A673 (cell line): ENCODE measurements around the gene DENND6B. TPM values are rescaled to one million over a fixed set of nuclear protein-coding genes. Genes with fewer than 3 reads are reported as not detected.

ENCODE experiments used
- BruUV-seq: library from RNA; stranded (reverse); fragments of 400-500 nt; replicated peaks from 2 replicates; lab custom pipeline; 2021; lab: Mats Ljungman, UMichigan
- CTCF ChIA-PET: fragments of 300-600 bp; sonication (Branson Sonifier 250); formaldehyde crosslinking; loops from one replicate; lab custom pipeline; 2022; ENCODE audit warnings: antibody characterized with exemption; lab: Charles Lee
- POLR2A ChIA-PET: fragments of 300-600 bp; sonication (Branson Sonifier 250); formaldehyde crosslinking; loops from one replicate; lab custom pipeline; 2022; ENCODE audit warnings: antibody characterized with exemption; ENCODE audit not compliant: low non-redundant PET; lab: Charles Lee
- DNase-seq: peaks from one replicate; pipeline ENCODE4 v3.0.0-alpha.2; 2015; ENCODE audit warnings: low spot score
- H3K27ac ChIP-seq: fragments of 200-600 bp; sonication (generic); 2 replicates; pipeline ENCODE4 v1.5.1; 2016; ENCODE audit warnings: mixed run types, low read depth, mild to moderate bottlenecking, mixed read lengths, antibody characterized with exemption, low read length; ENCODE audit not compliant: poor library complexity, severe bottlenecking
- H3K27me3 ChIP-seq: fragments of 200-600 bp; sonication (generic); replicated peaks from 2 replicates; pipeline ENCODE4 v1.6.1; 2017; ENCODE audit warnings: mixed run types, low read depth, mild to moderate bottlenecking, mixed read lengths, antibody characterized with exemption, low read length; ENCODE audit not compliant: insufficient read depth, poor library complexity
- H3K36me3 ChIP-seq: fragments of 200-600 bp; sonication (generic); 2 replicates; pipeline ENCODE4 v1.6.1; 2016; ENCODE audit warnings: mixed run types, mild to moderate bottlenecking, mixed read lengths, antibody characterized with exemption, low read length; ENCODE audit not compliant: insufficient read depth, poor library complexity, severe bottlenecking
- H3K4me1 ChIP-seq: fragments of 200-600 bp; sonication (generic); 2 replicates; pipeline ENCODE4 v1.6.1; 2017; ENCODE audit warnings: mixed run types, mild to moderate bottlenecking, mixed read lengths, antibody characterized with exemption, low read length; ENCODE audit not compliant: insufficient read depth, poor library complexity, severe bottlenecking
- H3K4me3 ChIP-seq: fragments of 200-600 bp; sonication (generic); 2 replicates; pipeline ENCODE4 v1.5.1; 2016; ENCODE audit warnings: low read depth, mixed run types, mild to moderate bottlenecking, mixed read lengths, low read length; ENCODE audit not compliant: poor library complexity, severe bottlenecking
- H3K9me3 ChIP-seq: fragments of 200-600 bp; sonication (generic); 2 replicates; pipeline ENCODE4 v1.6.1; 2016; ENCODE audit warnings: mixed run types, low read depth, mild to moderate bottlenecking, mixed read lengths, antibody characterized with exemption, low read length; ENCODE audit not compliant: poor library complexity, severe bottlenecking
- EZH2 ChIP-seq: fragments of 200-600 bp; sonication (generic); IDR thresholded peaks from 2 replicates; pipeline ENCODE4 v1.6.1; 2017; ENCODE audit warnings: borderline replicate concordance, low read depth, mild to moderate bottlenecking, mixed read lengths, antibody characterized with exemption, low read length; ENCODE audit not compliant: poor library complexity, severe bottlenecking
- intact Hi-C: fragments of 100-400 bp; cut with micrococcal nuclease; formaldehyde crosslinking; loops from one replicate; pipeline ENCODE4 v1.10.0; 2022; ENCODE audit not compliant: unreplicated experiment
- total RNA-seq: library from RNA; stranded (reverse); gene quantifications from 2 replicates; pipeline ENCODE4 v1.2.3, GENCODE V29; 2021
- TF ChIP-seq, protein P1 (sequence below): fragments of 300-800, 200-600 bp; sonication (generic); conservative IDR thresholded peaks from 2 replicates; pipeline ENCODE4 v1.5.1; 2017; ENCODE audit warnings: low read depth, mild to moderate bottlenecking, antibody characterized with exemption, low read length, moderate library complexity, mixed read lengths

Gene DENND6B
- total RNA-seq, 1 experiment from 2014 or later, result 5.3 TPM

- Histone ChIP-seq H3K9me3 (no peaks in the 10 kb centered on the region), H3K4me3 (no peak overlapping the region), H3K27me3 (no peaks in the 10 kb centered on the region), H3K27ac (peak overlapping the region; percentile 95), H3K4me1 (peaks cover 73% of the 10 kb centered on the region), H3K36me3 (peaks cover 7% of the 10 kb centered on the region)
- DNase-seq, result peak; percentile 48
- ChIA-PET CTCF (interaction anchor here (0.5 to 1.1 kb wide), 4 partner anchors 10 to 367 kb away, joined by 3 to 11 read pairs (median 5); no protein-coding TSS in a partner anchor), POLR2A (no interaction called here)
- BruUV-seq, result no TSS peak
- intact Hi-C loops, result no loop called here
- TF ChIP-seq, protein P1, sequence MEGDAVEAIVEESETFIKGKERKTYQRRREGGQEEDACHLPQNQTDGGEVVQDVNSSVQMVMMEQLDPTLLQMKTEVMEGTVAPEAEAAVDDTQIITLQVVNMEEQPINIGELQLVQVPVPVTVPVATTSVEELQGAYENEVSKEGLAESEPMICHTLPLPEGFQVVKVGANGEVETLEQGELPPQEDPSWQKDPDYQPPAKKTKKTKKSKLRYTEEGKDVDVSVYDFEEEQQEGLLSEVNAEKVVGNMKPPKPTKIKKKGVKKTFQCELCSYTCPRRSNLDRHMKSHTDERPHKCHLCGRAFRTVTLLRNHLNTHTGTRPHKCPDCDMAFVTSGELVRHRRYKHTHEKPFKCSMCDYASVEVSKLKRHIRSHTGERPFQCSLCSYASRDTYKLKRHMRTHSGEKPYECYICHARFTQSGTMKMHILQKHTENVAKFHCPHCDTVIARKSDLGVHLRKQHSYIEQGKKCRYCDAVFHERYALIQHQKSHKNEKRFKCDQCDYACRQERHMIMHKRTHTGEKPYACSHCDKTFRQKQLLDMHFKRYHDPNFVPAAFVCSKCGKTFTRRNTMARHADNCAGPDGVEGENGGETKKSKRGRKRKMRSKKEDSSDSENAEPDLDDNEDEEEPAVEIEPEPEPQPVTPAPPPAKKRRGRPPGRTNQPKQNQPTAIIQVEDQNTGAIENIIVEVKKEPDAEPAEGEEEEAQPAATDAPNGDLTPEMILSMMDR, result no peak
- no peak for TF ChIP-seq EZH2
Observed at GRCh38 chr22:50303848-50304527, 22.8 kb downstream of the DENND6B start.

GRCh38 chr22:50303515-50303847 is 23.3 kb downstream of the DENND6B start:
- POLR2A ChIA-PET, result no interaction called here
- no TSS peak for BruUV-seq
- Histone ChIP-seq H3K4me3 (no peak overlapping the region), H3K27ac (peak overlapping the region; percentile 95), H3K9me3 (no peaks in the 10 kb centered on the region), H3K4me1 (peaks cover 73% of the 10 kb centered on the region), H3K36me3 (peaks cover 7% of the 10 kb centered on the region), H3K27me3 (no peaks in the 10 kb centered on the region)
- intact Hi-C loops, result no loop called here
- CTCF ChIA-PET, result interaction anchor here (0.5 to 1.1 kb wide), 3 partner anchors 10 to 366 kb away, joined by 3 to 5 read pairs (median 5); no protein-coding TSS in a partner anchor
- no peak for DNase-seq
- no peak for TF ChIP-seq EZH2
- TF ChIP-seq, protein P1, result no peak

DNA sequence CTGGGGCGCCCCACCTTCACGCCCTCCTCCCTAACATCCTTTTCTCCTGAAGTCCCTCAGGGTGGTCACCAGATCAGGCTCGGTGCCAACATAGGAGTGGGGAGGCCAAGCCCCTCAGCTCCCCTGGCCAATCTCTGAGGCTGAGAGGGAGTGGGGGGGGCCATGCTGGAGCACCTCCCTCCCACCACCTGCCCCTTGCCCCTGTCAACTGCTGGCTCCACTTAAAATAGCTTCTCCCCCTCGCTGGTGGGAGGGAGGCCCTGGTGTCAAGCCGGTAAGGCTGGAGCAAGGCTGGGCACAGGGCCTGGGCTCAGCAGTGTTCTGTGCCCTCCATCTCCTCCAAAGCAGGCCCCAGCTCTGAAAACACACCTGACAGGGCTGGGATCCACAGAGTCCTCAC is 24.2 kb downstream of the DENND6B start:
- BruUV-seq, result no TSS peak
- no peak for DNase-seq
- intact Hi-C loops, result no loop called here
- Histone ChIP-seq H3K4me1 (peaks cover 76% of the 10 kb centered on the region), H3K27me3 (no peaks in the 10 kb centered on the region), H3K9me3 (no peaks in the 10 kb centered on the region), H3K36me3 (peaks cover 7% of the 10 kb centered on the region), H3K27ac (peak overlapping the region; percentile 95), H3K4me3 (no peak overlapping the region)
- POLR2A ChIA-PET, result no interaction called here
- CTCF ChIA-PET, result interaction anchor here (1.1 kb wide), 1 partner anchor 26 kb away, joined by 5 read pairs; no protein-coding TSS in a partner anchor
- TF ChIP-seq, protein P1, result no peak
- no peak for TF ChIP-seq EZH2
